GM21528 (cell line): ENCODE measurements around the gene DSN1.

Experiments
- ATAC-seq: cut with Tn5 transposase; IDR thresholded peaks from one replicate; pipeline ENCODE4 v1.9.1; 2021; ENCODE audit warnings: mild to moderate bottlenecking, moderate library complexity; ENCODE audit not compliant: unreplicated experiment, low FRiP score

Gene DSN1

DNA sequence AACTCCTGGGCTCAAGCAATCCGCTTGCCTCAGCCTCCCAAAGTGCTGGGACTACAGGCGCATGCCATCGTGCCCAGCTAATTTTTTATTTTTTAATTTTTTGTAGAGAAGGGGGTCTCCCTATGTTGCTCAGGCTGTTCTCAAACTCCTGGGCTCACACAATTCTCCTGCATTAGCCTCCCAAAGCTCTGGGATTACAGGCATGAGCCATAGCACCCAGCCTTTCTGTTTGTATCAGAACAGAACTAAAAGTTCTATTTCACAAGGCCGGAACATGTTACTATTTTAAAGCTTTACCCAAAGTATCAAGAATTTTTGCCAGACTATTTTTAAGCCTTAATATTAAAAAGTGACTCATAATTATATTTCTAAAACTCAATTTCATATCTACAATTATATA lies 70.0 kb downstream of the DSN1 start:
- ATAC-seq: no peak
